Loucy (cell line): ENCODE data around the gene ATG16L2.

ENCODE experiments used
- CTCF ChIP-seq: fragments of 200-600 bp; sonication (generic); conservative IDR thresholded peaks from 2 replicates; pipeline ENCODE4 v1.5.1; 2014; ENCODE audit warnings: mild to moderate bottlenecking, antibody characterized with exemption, low read length
- EZH2phosphoT487 ChIP-seq: fragments of 200-600 bp; IDR thresholded peaks from 2 replicates; pipeline ENCODE4 v1.6.1; 2018; ENCODE audit warnings: antibody characterized with exemption, mild to moderate bottlenecking, moderate library complexity, borderline replicate concordance

- TF ChIP-seq CTCF = no peak
- no peak for TF ChIP-seq EZH2phosphoT487
Observed at GRCh38 chr11:72821920-72822799, 7.9 kb downstream of the ATG16L2 start.
